AG10803 (cell line): ENCODE data around the gene CEBPA.

Experiments used
- DNase-seq: peaks from one replicate; pipeline ENCODE4 v3.0.0; 2010; ENCODE audit warnings: low read depth
- H3K4me3 ChIP-seq: 2 replicates; pipeline ENCODE4 v1.5.1; 2011; ENCODE audit warnings: mild to moderate bottlenecking, low read length, control low read depth
- TF ChIP-seq, protein P1 (sequence below): conservative IDR thresholded peaks from 2 replicates; pipeline ENCODE4 v1.5.1; 2011; ENCODE audit warnings: mild to moderate bottlenecking, low read length, control low read depth, inconsistent platforms

CEBPA gene

DNA sequence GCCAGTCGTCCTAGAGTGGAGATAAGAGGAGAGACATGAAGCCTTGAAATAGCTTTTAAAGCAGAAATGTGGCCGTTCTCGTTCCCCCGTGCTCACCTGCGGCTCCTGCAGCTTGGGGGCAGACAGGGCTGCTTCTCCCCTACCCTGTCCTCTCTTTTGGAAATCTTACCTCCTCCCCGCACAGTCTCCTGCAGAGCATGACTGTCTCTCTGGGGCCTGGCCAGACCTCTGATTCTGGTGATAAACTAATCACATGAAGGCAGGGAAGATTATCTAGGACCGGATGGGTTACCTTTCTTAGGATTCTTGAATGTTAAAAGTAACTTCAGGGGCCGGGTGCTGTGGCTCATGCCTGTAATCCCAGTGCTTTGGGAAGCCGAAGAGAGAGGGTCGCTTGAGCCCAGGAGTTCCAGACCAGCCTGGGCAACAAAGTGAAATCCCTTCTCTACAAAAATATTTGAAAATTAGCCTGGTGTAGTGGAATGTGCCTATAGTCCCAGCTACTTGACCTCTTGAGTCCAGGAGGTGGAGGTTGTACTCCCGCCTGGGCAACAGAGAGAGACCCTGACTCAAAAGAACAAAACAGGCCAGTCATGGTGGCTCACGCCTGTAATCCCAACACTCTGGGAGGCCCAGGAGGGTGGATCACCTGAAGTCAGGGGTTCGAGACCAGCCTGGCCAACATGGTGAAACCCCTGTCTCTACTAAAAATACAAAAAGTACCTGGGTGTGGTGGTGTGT is 8.1 kb downstream of the CEBPA start:
- H3K4me3 ChIP-seq = no peak overlapping the region
- TF ChIP-seq, protein P1, sequence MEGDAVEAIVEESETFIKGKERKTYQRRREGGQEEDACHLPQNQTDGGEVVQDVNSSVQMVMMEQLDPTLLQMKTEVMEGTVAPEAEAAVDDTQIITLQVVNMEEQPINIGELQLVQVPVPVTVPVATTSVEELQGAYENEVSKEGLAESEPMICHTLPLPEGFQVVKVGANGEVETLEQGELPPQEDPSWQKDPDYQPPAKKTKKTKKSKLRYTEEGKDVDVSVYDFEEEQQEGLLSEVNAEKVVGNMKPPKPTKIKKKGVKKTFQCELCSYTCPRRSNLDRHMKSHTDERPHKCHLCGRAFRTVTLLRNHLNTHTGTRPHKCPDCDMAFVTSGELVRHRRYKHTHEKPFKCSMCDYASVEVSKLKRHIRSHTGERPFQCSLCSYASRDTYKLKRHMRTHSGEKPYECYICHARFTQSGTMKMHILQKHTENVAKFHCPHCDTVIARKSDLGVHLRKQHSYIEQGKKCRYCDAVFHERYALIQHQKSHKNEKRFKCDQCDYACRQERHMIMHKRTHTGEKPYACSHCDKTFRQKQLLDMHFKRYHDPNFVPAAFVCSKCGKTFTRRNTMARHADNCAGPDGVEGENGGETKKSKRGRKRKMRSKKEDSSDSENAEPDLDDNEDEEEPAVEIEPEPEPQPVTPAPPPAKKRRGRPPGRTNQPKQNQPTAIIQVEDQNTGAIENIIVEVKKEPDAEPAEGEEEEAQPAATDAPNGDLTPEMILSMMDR = no peak
- DNase-seq = no peak

DNA sequence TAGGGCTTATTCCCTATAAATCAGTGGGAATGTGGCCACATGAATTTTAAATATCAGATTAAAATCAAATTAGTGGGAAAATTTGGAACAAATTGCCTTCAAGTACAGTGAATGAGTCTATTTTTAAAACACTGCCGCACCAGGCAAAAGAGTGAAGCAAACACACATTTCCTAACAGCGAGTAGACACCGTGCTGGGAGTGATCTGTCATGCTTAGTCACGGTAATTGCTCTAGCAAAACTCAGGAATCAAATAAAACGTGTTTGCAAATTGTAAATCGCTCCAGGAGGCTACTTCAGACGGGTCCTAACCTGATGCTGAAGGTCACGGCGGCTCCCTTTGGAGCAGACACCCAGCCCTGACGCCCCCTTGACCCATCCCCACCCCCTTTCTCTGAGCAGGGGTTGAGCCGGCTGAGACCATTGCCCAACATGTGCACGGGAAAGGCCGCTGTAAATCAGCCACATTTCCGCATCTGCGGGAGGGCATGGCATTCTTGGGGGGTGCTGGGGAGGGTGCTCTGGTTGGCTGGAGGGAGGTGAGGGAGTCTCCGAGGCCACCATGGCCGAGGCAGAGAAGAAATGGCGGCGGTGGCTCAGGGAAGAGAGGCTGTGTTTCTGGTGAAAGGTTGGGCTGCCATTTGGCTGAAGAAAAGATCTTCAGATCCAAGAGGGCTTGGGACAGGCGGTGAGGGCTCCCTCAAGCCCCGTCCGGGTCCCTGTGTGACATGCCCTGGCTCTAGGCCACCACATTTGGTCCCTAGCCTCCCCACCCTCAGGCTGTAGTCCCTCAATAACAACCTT is 8.9 kb downstream of the CEBPA start:
- peak; percentile 79 for DNase-seq
- H3K4me3 ChIP-seq = peak overlapping the region; percentile 44
- TF ChIP-seq, protein P1 = no peak; the same call in 1 of the 2 replicates

DNA sequence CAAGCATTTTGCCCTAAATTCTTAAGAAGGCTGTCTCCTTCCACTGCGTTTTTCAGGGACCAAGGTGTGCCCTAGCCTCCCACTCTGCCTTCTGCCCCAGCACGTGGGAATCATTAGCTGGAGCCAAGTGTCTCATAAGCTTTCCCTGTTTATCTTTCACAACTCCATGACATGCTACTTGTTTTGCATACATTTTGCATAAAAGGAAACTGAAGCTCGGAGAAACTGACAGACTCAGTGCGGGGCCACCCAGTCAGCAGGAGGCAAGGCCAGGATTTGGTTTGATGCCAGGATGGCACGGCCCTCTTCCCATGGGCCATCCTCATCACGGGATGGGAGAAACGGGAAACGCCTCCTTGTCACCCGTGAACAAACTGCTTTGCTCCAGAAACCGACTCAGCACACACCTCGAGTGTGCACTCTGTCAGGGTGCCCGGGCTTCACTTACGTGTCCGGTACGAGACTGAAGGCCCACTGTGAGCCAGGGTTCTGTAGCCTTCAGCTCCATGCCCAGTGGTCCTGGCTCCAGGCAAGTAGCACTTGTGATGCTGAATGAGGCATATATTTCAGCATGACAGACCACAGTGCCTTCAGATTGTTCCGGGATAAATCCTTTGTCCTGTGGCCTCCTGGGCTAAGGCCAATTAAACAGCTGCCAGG is 9.6 kb downstream of the CEBPA start:
- peak overlapping the region; percentile 44 for H3K4me3 ChIP-seq
- DNase-seq = peak; percentile 66
- TF ChIP-seq, protein P1 = no peak

DNA sequence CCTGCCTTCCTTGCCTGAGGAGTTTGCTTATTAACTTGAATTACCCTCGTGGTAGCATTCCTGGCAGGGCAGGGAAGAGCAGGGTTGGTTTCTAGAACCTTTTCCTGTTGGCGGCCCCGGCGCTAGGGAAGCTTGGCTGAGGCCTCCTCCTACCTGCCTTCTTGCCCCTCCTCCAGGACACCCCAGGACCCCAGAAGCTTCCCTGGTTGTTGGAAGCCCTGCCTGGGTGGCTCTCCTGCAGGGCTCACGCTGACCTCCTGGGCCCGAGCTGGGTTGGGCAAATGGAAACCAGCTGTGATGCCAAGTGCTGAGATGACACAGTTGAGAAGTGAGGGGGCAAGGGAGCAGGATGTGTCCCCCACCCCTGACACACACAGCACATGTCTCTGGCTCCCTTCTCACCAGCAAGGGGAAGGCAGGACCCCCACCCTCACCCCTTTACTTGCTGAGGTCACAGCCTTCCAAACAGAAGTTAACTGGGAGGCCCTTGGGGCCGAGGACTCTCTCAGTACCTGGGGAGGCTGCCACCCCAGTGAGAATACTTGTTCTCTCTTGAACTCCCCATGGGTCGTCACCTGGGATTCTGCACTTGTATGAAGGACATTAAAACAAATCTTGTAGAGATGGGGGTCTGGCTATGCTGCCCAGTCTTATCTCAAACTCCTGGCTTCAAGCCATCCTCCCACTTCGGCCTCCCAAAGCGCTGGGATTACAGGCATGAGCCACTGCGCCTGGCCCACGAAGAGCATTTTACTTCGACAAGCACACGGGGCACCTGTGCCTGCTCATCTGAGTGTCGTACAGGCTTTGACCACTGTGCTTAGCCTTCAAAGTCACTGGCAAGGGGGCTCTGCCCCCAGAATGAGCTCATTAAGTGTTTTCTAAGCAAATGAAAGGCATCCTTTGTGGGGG is 10.5 kb downstream of the CEBPA start:
- H3K4me3 ChIP-seq = no peak overlapping the region
- no peak for DNase-seq
- TF ChIP-seq, protein P1 = no peak

DNA sequence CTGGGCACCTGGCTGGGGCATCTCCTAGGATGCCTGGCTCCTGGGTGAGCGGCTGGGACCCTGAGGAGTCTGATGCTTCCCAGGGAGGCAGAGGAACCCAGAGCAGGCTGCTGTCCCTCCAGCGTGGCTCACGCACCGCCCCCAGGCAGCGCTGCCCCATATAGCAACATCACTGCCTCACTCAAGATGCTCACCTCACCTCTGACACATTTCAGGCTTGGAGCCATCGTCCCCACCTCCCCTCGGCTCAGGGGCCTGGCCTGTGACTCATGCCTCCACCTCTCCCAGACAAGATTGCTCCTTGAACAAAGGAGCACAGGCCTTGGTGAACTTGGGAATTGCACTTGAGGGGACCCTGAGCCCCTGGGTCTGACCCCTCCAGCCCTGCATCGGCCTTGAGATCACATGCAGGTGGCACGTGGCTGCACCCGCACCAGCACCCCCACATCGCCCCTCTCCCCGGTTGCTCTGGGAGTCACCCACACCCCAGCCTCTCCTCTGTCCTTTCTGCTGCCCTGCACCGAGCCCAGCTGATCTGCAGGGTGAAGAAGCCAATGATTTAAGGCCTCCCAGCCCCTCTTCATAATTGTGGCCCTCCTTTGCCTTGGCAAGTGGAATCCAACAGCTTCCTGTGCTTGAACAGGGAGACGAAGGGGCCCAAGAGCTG is 11.2 kb downstream of the CEBPA start:
- TF ChIP-seq, protein P1 = no peak
- H3K4me3 ChIP-seq = no peak overlapping the region
- no peak for DNase-seq
